ENCODE results near the gene DRP2.
"Not testable (repeated sequence)": the region's sequence is repeated elsewhere in the genome, so short reads cannot be mapped to it uniquely, and the experiment has no call there.

The DRP2 gene

GRCh38 chrX:101252634-101253033 is 33.0 kb downstream of the DRP2 start:
- no peak for DNase-seq

- no peak for DNase-seq
Measured at GRCh38 chrX:101257448-101258258, 38.1 kb downstream of the DRP2 start.

DNA sequence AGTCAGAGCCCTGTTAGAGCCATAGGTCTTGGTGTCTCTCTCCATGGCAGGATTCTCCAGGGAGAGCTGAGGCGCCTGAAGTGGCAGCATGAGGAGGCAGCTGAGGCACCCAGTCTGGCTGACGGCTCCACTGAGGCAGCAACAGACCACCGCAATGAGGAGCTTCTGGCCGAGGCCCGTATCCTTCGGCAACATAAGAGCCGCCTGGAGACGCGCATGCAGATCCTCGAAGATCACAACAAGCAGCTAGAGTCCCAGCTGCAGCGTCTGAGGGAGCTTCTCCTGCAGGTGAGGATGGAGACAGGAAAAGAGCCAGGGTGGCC is 38.6 kb downstream of the DRP2 start:
- DNase-seq, result no peak

DNA sequence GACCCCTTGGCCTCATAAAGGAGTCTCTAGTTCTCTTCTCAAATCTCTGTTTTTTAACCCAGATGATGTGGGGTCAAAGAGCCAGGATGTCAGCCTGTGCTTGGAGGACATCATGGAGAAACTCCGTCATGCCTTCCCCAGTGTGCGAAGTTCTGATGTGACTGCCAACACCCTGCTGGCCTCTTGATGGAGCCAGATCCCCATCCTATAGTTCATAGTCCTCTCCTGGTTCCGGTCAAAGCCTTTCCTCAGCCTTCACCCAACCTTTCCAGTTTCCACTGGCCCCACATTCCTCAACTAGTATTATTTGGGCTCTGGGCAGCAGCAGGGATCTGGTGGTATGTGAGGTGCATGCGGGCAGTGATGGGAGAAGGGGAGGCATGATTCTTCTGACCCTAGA is 40.8 kb downstream of the DRP2 start:
- no peak for DNase-seq

GRCh38 chrX:101262590-101262989 is 43.0 kb downstream of the DRP2 start:
- DNase-seq, result no peak

GRCh38 chrX:101263766-101264165 is 44.2 kb downstream of the DRP2 start:
- no peak for DNase-seq

DNA sequence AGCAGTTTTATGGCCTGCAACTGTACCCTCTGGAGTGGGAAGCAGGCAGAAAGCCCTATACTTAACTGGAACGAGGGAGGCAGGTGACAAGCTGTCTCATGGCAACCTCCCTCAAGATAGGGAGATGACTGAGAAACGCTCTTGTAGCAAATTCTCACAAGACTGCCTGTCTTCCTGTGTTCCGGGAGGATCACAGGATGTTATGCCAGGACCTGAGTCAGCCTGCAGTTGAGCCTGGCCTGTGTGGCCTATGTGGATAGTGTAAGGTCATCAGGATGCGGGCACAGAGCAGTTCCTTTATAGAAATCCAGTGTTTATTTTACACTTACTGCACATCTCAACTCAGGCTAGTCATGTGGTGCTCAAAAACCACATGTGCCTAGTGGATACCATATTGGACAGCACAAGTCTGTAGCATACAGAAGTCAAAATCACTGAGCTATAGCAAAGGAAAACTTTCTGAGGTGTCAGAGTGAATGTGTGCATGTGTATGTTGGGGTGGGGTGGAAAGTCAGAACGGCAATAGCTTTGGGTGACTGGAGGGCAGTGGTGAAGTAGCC is 46.4 kb downstream of the DRP2 start:
- DNase-seq, result no peak

DNA sequence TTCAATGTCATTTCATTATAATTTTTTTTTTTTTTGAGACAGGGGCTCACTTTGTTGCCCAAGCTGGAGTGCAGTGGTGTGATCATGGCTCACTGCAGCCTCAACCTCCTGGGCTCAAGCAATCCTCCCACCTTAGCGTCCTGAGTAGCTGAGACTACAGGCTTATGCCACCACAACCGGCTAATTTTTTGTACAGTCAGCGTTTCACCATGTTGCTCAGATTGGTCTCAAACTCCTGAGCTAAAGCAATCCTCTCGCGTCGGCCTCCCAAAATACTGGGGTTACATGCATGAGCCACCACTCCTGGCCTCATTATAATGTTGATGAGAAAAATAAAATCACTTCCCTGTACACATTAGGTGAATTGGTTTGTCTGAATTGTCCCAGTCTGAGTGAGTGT is 54.6 kb downstream of the DRP2 start:
- no peak for DNase-seq

DNA sequence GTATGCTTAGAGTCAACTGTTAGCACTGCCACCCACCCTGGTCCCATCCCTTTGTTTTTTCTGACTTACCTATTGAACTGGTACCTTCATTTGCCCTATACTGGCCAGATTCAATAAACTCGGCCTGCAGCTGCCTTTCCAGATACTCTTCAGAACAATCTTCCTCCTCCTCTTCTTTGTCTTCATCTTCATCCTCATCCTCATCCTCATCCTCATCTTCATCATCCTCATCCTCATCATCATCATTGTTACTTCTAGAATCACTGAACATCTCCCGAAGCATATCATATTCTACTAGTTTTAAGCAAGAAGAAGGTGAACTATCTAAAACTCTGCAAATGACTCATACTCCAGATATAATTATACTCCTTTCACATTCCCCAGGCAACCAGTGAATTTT is 56.7 kb downstream of the DRP2 start:
- no peak for DNase-seq

DNA sequence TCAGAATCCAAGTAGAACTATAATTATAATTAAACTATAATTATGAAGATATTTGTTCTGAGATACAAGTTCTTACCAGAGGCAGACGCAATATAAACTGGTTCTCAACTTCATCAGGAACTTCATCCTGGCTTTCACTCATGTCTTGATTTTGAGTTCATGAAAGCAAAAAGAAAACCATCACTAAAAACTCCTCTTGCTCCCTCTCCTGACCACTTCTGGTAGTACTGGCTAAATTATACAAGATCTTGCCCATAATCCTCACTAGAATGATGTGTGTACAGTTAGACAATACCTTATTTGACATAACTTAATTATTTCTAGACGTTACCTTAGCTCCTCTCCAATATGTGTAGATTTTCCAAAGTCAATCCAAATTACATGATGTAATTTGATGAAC is 67.8 kb downstream of the DRP2 start:
- DNase-seq, result peak; percentile 44

DNA sequence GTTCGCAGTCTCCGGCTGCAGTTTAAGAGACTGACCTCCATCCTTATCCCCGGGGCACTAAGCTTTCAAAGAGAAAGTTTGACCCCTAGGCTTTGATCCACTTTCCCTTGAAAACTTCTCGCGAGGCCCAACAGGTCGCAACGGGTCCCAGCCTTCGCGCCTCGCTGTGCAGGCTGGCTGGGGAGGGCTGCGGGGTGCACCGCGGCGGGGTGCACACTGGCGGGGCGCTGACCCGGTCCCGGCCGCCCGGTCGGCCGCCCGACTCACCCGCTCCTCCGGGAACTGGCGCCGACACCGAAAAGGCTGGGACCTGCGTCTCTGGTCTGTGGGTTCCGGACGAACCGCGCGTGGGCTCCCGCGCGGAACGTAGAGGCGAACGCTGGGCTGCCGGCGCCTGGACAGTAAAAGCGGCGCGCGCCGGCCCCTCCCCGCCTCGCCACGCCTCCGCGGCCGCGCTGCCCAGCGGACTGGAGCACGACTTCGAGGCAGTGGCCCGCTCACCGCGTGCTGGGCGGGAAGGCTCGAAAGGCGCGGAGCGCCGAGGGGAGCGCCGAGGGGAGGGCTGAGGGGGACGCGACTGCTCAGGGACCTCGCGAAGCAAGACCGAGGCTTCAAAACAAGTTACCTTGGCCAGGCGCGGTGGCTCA is 71.5 kb downstream of the DRP2 start, which contains the start of gene TAF7L:
Gene TAF7L, minus strand, starts transcription at position 378 of the 647 bp plus-strand sequence. CDS start 3,791 bp downstream, outside the sequence.
- no peak for DNase-seq

GRCh38 chrX:101295603-101296002 is 76.0 kb downstream of the DRP2 start:
- DNase-seq, result not testable (repeated sequence)

DNA sequence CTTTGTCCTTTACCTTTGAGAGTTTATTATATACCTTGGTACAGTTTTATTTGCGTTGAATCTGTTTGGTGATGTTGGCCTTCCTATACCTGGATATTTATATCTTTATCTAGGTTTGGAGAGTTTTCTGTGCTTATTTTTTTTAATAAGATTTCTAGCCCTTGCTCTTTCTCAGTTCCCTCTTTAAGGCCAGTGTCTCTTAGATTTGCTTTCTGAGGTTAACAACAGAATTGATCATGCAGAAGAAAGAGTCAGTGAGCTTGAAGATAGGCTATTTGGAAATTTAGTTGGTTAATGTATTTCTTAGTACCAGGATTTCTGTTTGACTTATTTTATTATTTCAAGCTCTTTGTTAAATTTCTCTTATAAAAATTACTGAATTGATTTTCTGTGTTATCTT is 84.2 kb downstream of the DRP2 start:
- DNase-seq, result no peak

Data from RPMI8226 (cell line).